PC-9 (cell line): Measurements from ENCODE around the gene BNIPL. TPM values are rescaled to one million over a fixed set of nuclear protein-coding genes. Genes with fewer than 3 reads are reported as not detected.
A peak's percentile ranks its signal among the peaks of the same experiment; 100 is the strongest.

Source experiments
- BruUV-seq: library from RNA; stranded (reverse); fragments of 400-500 nt; replicated peaks from 2 replicates; lab custom pipeline; 2021; lab: Mats Ljungman, UMichigan
- CTCF ChIA-PET: fragments of 300-600 bp; sonication (Branson Sonifier 250); formaldehyde crosslinking; loops from one replicate; lab custom pipeline; 2022; ENCODE audit warnings: antibody characterized with exemption; lab: Charles Lee
- POLR2A ChIA-PET: fragments of 300-600 bp; sonication (Branson Sonifier 250); formaldehyde crosslinking; loops from one replicate; lab custom pipeline; 2022; ENCODE audit warnings: antibody characterized with exemption; ENCODE audit not compliant: unreplicated experiment; lab: Charles Lee
- DNase-seq, 2 experiments: peaks; one replicate each; pipeline versions ENCODE4 v3.0.0 to v3.0.0-alpha.2; 2015 to 2022; ENCODE audit warnings: mixed read lengths in 1 of 2
- H2AFZ ChIP-seq: fragments of 200-600 bp; sonication (generic); 2 replicates; pipeline ENCODE4 v1.8.1; 2017; ENCODE audit warnings: antibody characterized with exemption
- H3F3A ChIP-seq: fragments of 200-600 bp; sonication (generic); 2 replicates; pipeline ENCODE4 v1.8.1; 2017; ENCODE audit warnings: antibody characterized with exemption, mild to moderate bottlenecking, low read depth; ENCODE audit not compliant: insufficient read depth
- H3K27ac ChIP-seq: fragments of 200-600 bp; sonication (generic); 2 replicates; pipeline ENCODE4 v1.6.1; 2016; ENCODE audit warnings: mixed run types
- H3K27me3 ChIP-seq: fragments of 200-600 bp; sonication (generic); 2 replicates; pipeline ENCODE4 v1.6.1; 2016; ENCODE audit warnings: low read depth, mixed run types; ENCODE audit not compliant: insufficient read depth
- H3K36me3 ChIP-seq: fragments of 200-600 bp; sonication (generic); 2 replicates; pipeline ENCODE4 v1.6.1; 2016; ENCODE audit warnings: low read depth, mixed run types
- H3K4me1 ChIP-seq: fragments of 200-600 bp; sonication (generic); replicated peaks from 2 replicates; pipeline ENCODE4 v1.6.1; 2016; ENCODE audit warnings: mixed run types; ENCODE audit not compliant: insufficient read depth
- H3K4me2 ChIP-seq: fragments of 200-600 bp; sonication (generic); 2 replicates; pipeline ENCODE4 v1.6.1; 2017; ENCODE audit warnings: mixed run types
- H3K4me3 ChIP-seq: fragments of 200-600 bp; sonication (generic); 2 replicates; pipeline ENCODE4 v1.6.1; 2016; ENCODE audit warnings: mixed run types
- H3K79me2 ChIP-seq: fragments of 200-600 bp; sonication (generic); 2 replicates; pipeline ENCODE4 v1.6.1; 2017; ENCODE audit warnings: low read depth, mixed run types
- H3K9me2 ChIP-seq: fragments of 200-600 bp; sonication (generic); 2 replicates; pipeline ENCODE4 v1.8.1; 2017; ENCODE audit warnings: mild to moderate bottlenecking; ENCODE audit not compliant: insufficient read depth
- H3K9me3 ChIP-seq: fragments of 200-600 bp; sonication (generic); 2 replicates; pipeline ENCODE4 v1.8.1; 2016; ENCODE audit warnings: low read depth; ENCODE audit not compliant: insufficient read depth
- H4K20me1 ChIP-seq: fragments of 200-600 bp; sonication (generic); 2 replicates; pipeline ENCODE4 v1.8.1; 2017; ENCODE audit not compliant: insufficient read depth
- CTCF ChIP-seq: fragments of 200-600 bp; sonication (generic); conservative IDR thresholded peaks from 2 replicates; pipeline ENCODE4 v1.6.1; 2017; ENCODE audit warnings: mixed run types, antibody characterized with exemption, mild to moderate bottlenecking, moderate library complexity
- EZH2 ChIP-seq: fragments of 200-600 bp; sonication (generic); IDR thresholded peaks from 2 replicates; pipeline ENCODE4 v1.8.0; 2017; ENCODE audit warnings: antibody characterized with exemption, low read depth
- intact Hi-C: fragments of 100-400 bp; cut with micrococcal nuclease; formaldehyde crosslinking; loops from one replicate; pipeline ENCODE4 v1.10.0; 2022; ENCODE audit not compliant: unreplicated experiment
- total RNA-seq: library from RNA; stranded (reverse); gene quantifications from 2 replicates; pipeline ENCODE4 v1.2.3, GENCODE V29; 2021

BNIPL gene
- total RNA-seq, 1 experiment from 2014 or later: 3.0 TPM

GRCh38 chr1:151032164-151032563, 4.2 kb upstream of the BNIPL start:
- no peak overlapping the region for H2AFZ ChIP-seq
- no peak overlapping the region for H3K27ac ChIP-seq
- H3K79me2 ChIP-seq: no peaks in the 10 kb centered on the region
- no peaks in the 10 kb centered on the region for H3F3A ChIP-seq
- no peaks in the 10 kb centered on the region for H3K27me3 ChIP-seq
- H3K4me1 ChIP-seq: peaks cover 11% of the 10 kb centered on the region
- H3K4me3 ChIP-seq: no peak overlapping the region
- no peaks in the 10 kb centered on the region for H3K9me2 ChIP-seq
- H4K20me1 ChIP-seq: no peaks in the 10 kb centered on the region
- intact Hi-C loops: no loop called here
- H3K36me3 ChIP-seq: peaks cover 6% of the 10 kb centered on the region; the same call in 1 of the 2 replicates
- TF ChIP-seq CTCF: no peak
- no peak for TF ChIP-seq EZH2
- CTCF ChIA-PET: no interaction called here
- no peaks in the 10 kb centered on the region for H3K9me3 ChIP-seq
- no TSS peak for BruUV-seq
- no peak for DNase-seq
- POLR2A ChIA-PET: interaction anchor here (0.6 kb wide), 1 partner anchor 12 kb away, joined by 7 read pairs; no protein-coding TSS in a partner anchor
- H3K4me2 ChIP-seq: no peak overlapping the region

- Histone ChIP-seq H2AFZ (no peak overlapping the region), H3K36me3 (no peaks in the 10 kb centered on the region; the same call in 1 of the 2 replicates), H3K4me2 (no peak overlapping the region), H3F3A (no peaks in the 10 kb centered on the region), H4K20me1 (no peaks in the 10 kb centered on the region), H3K27ac (no peak overlapping the region), H3K9me3 (no peaks in the 10 kb centered on the region), H3K4me3 (no peak overlapping the region), H3K9me2 (no peaks in the 10 kb centered on the region), H3K79me2 (no peaks in the 10 kb centered on the region), H3K4me1 (peaks cover 12% of the 10 kb centered on the region), H3K27me3 (no peaks in the 10 kb centered on the region)
- no peak for TF ChIP-seq EZH2
- no peak for TF ChIP-seq CTCF
- CTCF ChIA-PET: interaction anchor here (0.5 kb wide), 1 partner anchor 311 kb away, joined by 4 read pairs; no protein-coding TSS in a partner anchor
- DNase-seq: no peak
- BruUV-seq: no TSS peak
- POLR2A ChIA-PET: interaction anchor here (0.6 kb wide), 1 partner anchor 247 kb away, joined by 3 read pairs; no protein-coding TSS in a partner anchor
- intact Hi-C loops: no loop called here
Measured at GRCh38 chr1:151035167-151035566, 1.2 kb upstream of the BNIPL start.

GRCh38 chr1:151037032-151037431, 646 bp downstream of the BNIPL start:
- H3K4me3 ChIP-seq: no peak overlapping the region
- no peaks in the 10 kb centered on the region for H3K9me2 ChIP-seq

More at GRCh38 chr1:151037032-151037431, 646 bp downstream of the BNIPL start:
- ChIA-PET CTCF (interaction anchor here (1.2 kb wide), 1 partner anchor 215 kb away, joined by 4 read pairs; no protein-coding TSS in a partner anchor), POLR2A (interaction anchor here (0.6 to 0.7 kb wide), 2 partner anchors 19 to 30 kb away, joined by 3 to 5 read pairs; partner anchors contain the start of gene MINDY1)
- Histone ChIP-seq H3K36me3 (no peaks in the 10 kb centered on the region), H3K27me3 (no peaks in the 10 kb centered on the region), H3K9me3 (no peaks in the 10 kb centered on the region), H3K4me1 (peaks cover 12% of the 10 kb centered on the region), H3K27ac (no peak overlapping the region), H3K4me2 (0 out of 2 replicates have a peak overlapping the region, but pooled peaks have one; percentile 24), H4K20me1 (no peaks in the 10 kb centered on the region), H2AFZ (no peak overlapping the region), H3F3A (no peaks in the 10 kb centered on the region), H3K79me2 (no peaks in the 10 kb centered on the region)
- TF ChIP-seq EZH2: no peak
- TF ChIP-seq CTCF: no peak
- no peak for DNase-seq
- intact Hi-C loops: no loop called here
- BruUV-seq: no TSS peak
